Colonic mucosa (tissue), 4 donors: Measurements from ENCODE around the gene CA10. TPM values are rescaled to one million over a fixed set of nuclear protein-coding genes. Genes with fewer than 3 reads are reported as not detected.

Source experiments
- DNase-seq: peaks from one replicate; pipeline ENCODE4 v3.0.0-alpha.2; 2020
- H3K27ac ChIP-seq: fragments of 200-600 bp; one replicate; pipeline ENCODE4 v1.8.0; 2021
- H3K27me3 ChIP-seq: fragments of 200-600 bp; one replicate; pipeline ENCODE4 v1.8.0; 2021
- H3K36me3 ChIP-seq: fragments of 200-600 bp; one replicate; pipeline ENCODE4 v1.8.0; 2021
- H3K4me1 ChIP-seq: fragments of 200-600 bp; one replicate; pipeline ENCODE4 v1.8.0; 2021; ENCODE audit warnings: mild to moderate bottlenecking
- H3K4me3 ChIP-seq: fragments of 200-600 bp; one replicate; pipeline ENCODE4 v1.8.0; 2021
- H3K9ac ChIP-seq, 2 donors: one replicate each; pipeline ENCODE4 v1.7.0; 2013; ENCODE audit warnings: control low read depth in 2 of 2, low read depth in 2 of 2, low read length in 2 of 2
- H3K9me3 ChIP-seq: fragments of 200-600 bp; one replicate; pipeline ENCODE4 v1.8.0; 2021
- intact Hi-C: fragments of 100-400 bp; cut with DNase I; formaldehyde crosslinking; loops from one replicate; pipeline ENCODE4 v1.14.1; 2022
- total RNA-seq, 2 donors: library from RNA; stranded (reverse); fragmentation: NEBNext Ultra II Directional in 1 of 2; extraction: Animal tissue kit (Norgen Biotek cat#: 25700) in 1 of 2; gene quantifications; one replicate each; pipeline ENCODE4 v1.2.1, GENCODE V29; 2021
- TF ChIP-seq, protein P1 (sequence below): fragments of 200-600 bp; IDR thresholded peaks from one replicate; pipeline ENCODE4 v1.8.0; 2022; ENCODE audit warnings: antibody characterized with exemption, mild to moderate bottlenecking
- donor health status: healthy.
- donor health status: DM: no; HTN: no; CAD: no.
- donor health status: DM: no; HTN: no; CAD: no.

CA10 gene
- total RNA-seq, 2 donors from 2014 or later = 0.27 to 0.52 TPM

DNA sequence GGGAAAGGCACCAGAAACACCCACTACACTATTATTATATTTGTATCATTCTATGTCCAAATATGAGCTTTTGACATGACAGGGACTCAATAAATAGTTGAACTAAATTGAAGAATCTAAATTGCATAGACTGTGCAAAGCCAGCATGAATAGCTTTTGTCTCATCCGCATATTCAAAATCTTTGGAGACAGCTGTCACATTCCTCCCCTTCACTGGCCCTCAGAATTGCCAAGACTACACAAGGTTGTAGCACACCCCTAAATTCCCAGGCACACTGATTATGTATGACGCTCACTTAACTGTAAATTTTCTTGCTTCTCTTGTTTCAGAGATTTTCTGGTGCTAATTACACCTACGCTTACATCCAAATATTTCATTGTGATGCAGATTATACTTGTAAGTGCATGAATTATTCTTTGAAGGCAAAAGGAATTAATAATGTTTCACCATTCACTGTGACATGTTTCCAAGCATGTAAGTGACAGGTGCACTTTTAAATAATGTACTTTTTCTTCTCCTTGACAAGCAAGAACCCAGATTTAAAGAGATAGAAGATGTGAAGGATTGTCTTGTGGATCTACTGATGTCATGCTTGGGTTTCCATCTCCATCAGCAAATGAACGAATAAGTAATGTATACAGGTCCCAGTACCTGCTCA is 47.5 kb downstream of the CA10 start:
- Histone ChIP-seq H3K9me3 (no peaks in the 10 kb centered on the region), H3K27me3 (no peaks in the 10 kb centered on the region), H3K27ac (no peak overlapping the region), H3K4me1 (no peaks in the 10 kb centered on the region), H3K4me3 (no peak overlapping the region), H3K9ac (no peak overlapping the region), H3K36me3 (no peaks in the 10 kb centered on the region)
- TF ChIP-seq, protein P1, sequence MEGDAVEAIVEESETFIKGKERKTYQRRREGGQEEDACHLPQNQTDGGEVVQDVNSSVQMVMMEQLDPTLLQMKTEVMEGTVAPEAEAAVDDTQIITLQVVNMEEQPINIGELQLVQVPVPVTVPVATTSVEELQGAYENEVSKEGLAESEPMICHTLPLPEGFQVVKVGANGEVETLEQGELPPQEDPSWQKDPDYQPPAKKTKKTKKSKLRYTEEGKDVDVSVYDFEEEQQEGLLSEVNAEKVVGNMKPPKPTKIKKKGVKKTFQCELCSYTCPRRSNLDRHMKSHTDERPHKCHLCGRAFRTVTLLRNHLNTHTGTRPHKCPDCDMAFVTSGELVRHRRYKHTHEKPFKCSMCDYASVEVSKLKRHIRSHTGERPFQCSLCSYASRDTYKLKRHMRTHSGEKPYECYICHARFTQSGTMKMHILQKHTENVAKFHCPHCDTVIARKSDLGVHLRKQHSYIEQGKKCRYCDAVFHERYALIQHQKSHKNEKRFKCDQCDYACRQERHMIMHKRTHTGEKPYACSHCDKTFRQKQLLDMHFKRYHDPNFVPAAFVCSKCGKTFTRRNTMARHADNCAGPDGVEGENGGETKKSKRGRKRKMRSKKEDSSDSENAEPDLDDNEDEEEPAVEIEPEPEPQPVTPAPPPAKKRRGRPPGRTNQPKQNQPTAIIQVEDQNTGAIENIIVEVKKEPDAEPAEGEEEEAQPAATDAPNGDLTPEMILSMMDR = no peak
- no peak for DNase-seq
- intact Hi-C loops = no loop called here

DNA sequence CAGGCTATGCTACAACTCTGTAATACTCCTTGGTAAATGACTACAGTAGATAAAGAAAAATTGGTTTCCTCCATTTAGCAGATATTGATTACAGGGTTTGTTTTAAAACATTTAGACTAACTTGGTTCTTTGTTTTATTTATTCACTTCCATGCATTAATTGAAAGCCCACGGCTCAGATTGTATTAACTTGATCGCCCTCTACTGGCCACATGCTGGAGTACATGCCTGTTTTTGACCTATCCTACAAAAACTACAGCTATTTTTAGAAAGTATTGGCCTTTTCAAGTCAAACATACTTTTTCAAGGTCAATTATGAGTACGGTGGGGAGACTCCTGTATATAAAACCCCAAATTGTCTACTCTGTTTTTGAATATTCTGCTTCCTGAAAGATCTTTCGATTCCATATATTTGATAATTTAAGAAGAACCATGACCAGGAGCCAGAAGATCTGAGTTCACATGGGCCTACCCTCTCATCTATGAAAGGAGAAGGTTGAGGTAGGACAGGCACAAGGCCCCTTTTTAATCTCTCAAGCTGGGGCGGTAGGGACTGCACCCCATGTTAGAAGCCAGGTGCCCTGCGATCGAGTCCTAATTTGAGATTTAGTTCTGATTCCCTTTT is 51.8 kb downstream of the CA10 start:
- peak; percentile 48 for DNase-seq
- TF ChIP-seq, protein P1 = peak; percentile 68
- intact Hi-C loops = loop anchor here (2.0 to 5.0 kb wide), 2 partner anchors 244 to 342 kb away; no protein-coding TSS in a partner anchor

DNA sequence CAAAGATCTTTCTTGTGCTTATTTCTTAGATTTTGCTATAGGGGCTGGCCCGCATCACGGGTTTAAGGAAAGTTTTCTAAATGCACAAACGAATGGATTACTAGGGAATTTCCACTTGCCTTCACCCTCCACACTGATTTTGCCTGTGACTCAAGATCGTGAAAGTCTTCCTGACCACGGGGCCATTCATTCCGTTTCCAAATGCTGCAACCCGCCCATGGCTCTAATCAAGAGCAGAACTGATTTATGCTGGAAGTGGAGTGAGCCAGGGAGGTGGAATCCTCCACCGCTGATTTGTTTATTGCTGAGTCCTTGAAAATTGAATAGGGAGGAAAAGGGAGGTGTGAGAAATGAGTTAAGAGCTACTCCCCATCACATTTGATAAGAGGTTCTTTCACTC is 52.4 kb downstream of the CA10 start:
- TF ChIP-seq, protein P1 = no peak

More for the DNA sequence above, 51.8 kb downstream of the CA10 start:
- Histone ChIP-seq H3K9me3 (no peaks in the 10 kb centered on the region), H3K36me3 (no peaks in the 10 kb centered on the region), H3K4me3 (no peak overlapping the region), H3K27me3 (no peaks in the 10 kb centered on the region), H3K9ac (no peak overlapping the region), H3K27ac (no peak overlapping the region), H3K4me1 (no peaks in the 10 kb centered on the region)

DNA sequence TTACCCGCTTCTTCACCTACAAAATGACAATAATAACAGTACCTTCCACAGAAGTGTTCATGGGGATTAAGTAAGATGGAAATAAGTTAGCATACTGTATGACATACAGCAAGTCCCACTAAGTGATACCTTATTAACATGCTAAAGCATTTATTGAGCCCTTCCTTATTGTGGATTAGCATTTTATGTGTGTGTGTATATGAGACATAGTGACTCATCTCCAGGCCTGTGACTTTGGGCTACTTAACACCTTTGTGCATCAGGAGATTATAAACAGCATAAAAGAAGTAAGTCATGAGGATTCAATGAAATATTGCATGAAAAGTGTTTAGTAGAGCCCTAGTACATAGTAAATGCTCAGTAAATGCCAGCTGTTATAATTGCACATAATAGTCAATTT is 52.9 kb downstream of the CA10 start:
- H3K36me3 ChIP-seq = no peaks in the 10 kb centered on the region
- H3K27me3 ChIP-seq = no peaks in the 10 kb centered on the region
- H3K9ac ChIP-seq = no peak overlapping the region
- H3K4me3 ChIP-seq = no peak overlapping the region
- intact Hi-C loops = loop anchor here (5.0 kb wide), 1 partner anchor 243 kb away; no protein-coding TSS in a partner anchor
- DNase-seq = no peak
- H3K9me3 ChIP-seq = no peaks in the 10 kb centered on the region
- H3K27ac ChIP-seq = no peak overlapping the region
- no peaks in the 10 kb centered on the region for H3K4me1 ChIP-seq
- TF ChIP-seq, protein P1 = no peak

More for the DNA sequence above, 52.4 kb downstream of the CA10 start:
- Histone ChIP-seq H3K27me3 (no peaks in the 10 kb centered on the region), H3K4me1 (no peaks in the 10 kb centered on the region), H3K9me3 (no peaks in the 10 kb centered on the region), H3K4me3 (no peak overlapping the region), H3K36me3 (no peaks in the 10 kb centered on the region), H3K27ac (no peak overlapping the region), H3K9ac (no peak overlapping the region)
- no peak for DNase-seq
- intact Hi-C loops = loop anchor here (2.0 to 5.0 kb wide), 2 partner anchors 244 to 341 kb away; no protein-coding TSS in a partner anchor

DNA sequence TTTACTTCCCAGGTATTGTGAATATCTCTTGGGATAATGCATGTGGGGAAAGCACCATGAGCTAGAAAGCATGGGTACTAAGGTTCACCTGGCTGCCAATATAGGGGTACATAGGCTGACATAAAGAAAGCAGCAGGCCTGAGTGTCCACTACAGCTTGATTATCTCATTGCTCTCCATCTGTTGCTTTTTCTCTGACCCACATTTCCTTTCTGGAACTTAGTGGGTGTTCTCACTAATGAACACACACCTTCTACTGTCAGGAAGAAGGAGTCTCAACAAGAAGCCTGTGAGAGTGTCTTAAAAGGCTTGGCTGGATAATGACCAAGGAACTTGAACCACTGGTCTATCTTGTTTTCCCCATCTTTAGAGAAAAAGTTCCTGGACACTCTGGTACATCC is 62.5 kb downstream of the CA10 start:
- Histone ChIP-seq H3K9me3 (no peaks in the 10 kb centered on the region), H3K27me3 (no peaks in the 10 kb centered on the region), H3K36me3 (no peaks in the 10 kb centered on the region), H3K9ac (no peak overlapping the region), H3K4me3 (no peak overlapping the region), H3K27ac (no peak overlapping the region), H3K4me1 (no peaks in the 10 kb centered on the region)
- intact Hi-C loops = no loop called here
- no peak for DNase-seq
- TF ChIP-seq, protein P1 = no peak
